Gastroesophageal sphincter (tissue), 3 donors: ENCODE data around the gene FADS3.

Experiments used
- POLR2AphosphoS5 ChIP-seq: sonication (generic); formaldehyde crosslinking; IDR thresholded peaks from one replicate; pipeline ENCODE4 v1.6.1; 2017; ENCODE audit warnings: antibody characterized with exemption
- TF ChIP-seq, protein P1 (sequence below), 4 experiments: fragments of 200-600 bp in 2 of 4; fragments of 450-650 bp in 2 of 4; sonication (generic) in 1 of 4; IDR thresholded peaks; one replicate each; pipeline ENCODE4 v1.5.1; 2017 to 2019; ENCODE audit warnings: antibody characterized with exemption in 4 of 4, mild to moderate bottlenecking in 2 of 4, moderate library complexity in 2 of 4

- TF ChIP-seq, protein P1, sequence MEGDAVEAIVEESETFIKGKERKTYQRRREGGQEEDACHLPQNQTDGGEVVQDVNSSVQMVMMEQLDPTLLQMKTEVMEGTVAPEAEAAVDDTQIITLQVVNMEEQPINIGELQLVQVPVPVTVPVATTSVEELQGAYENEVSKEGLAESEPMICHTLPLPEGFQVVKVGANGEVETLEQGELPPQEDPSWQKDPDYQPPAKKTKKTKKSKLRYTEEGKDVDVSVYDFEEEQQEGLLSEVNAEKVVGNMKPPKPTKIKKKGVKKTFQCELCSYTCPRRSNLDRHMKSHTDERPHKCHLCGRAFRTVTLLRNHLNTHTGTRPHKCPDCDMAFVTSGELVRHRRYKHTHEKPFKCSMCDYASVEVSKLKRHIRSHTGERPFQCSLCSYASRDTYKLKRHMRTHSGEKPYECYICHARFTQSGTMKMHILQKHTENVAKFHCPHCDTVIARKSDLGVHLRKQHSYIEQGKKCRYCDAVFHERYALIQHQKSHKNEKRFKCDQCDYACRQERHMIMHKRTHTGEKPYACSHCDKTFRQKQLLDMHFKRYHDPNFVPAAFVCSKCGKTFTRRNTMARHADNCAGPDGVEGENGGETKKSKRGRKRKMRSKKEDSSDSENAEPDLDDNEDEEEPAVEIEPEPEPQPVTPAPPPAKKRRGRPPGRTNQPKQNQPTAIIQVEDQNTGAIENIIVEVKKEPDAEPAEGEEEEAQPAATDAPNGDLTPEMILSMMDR (IDR thresholded peaks at IDR 0.05): no peak
- TF ChIP-seq POLR2AphosphoS5: no peak
Observed at GRCh38 chr11:61896665-61897386, 5.5 kb upstream of the FADS3 start.
